C4-2B (cell line): ENCODE data around the gene CCDC51.

Experiments used
- H3K27ac ChIP-seq: fragments of 450-650 bp; 2 replicates; pipeline ENCODE4 v1.5.1; 2017
- CTCF ChIP-seq: fragments of 450-650 bp; conservative IDR thresholded peaks from 2 replicates; pipeline ENCODE4 v1.5.1; 2017; ENCODE audit warnings: mild to moderate bottlenecking
- ZFX ChIP-seq: fragments of 450-650 bp; IDR thresholded peaks from 2 replicates; pipeline ENCODE4 v1.6.1; 2017

The CCDC51 gene

GRCh38 chr3:48436477-48436787, 3.5 kb downstream of the CCDC51 start:
- H3K27ac ChIP-seq = no peak overlapping the region
- 0 out of 2 replicates have a peak, but pooled peaks have one; percentile 9 for TF ChIP-seq CTCF
- TF ChIP-seq ZFX = no peak

GRCh38 chr3:48435774-48436476, 4.0 kb downstream of the CCDC51 start:
- peak; percentile 99 for TF ChIP-seq CTCF
- TF ChIP-seq ZFX = no peak
- no peak overlapping the region for H3K27ac ChIP-seq

- no peak overlapping the region for H3K27ac ChIP-seq
- no peak for TF ChIP-seq ZFX
- TF ChIP-seq CTCF = no peak
Observed at GRCh38 chr3:48435223-48435595, 4.7 kb downstream of the CCDC51 start.

GRCh38 chr3:48434591-48435222, 5.2 kb downstream of the CCDC51 start:
- no peak for TF ChIP-seq ZFX
- TF ChIP-seq CTCF = no peak
- no peak overlapping the region for H3K27ac ChIP-seq

- H3K27ac ChIP-seq = no peak overlapping the region
- TF ChIP-seq CTCF (no peak), ZFX (no peak)
Observed at GRCh38 chr3:48433472-48434118, 6.3 kb downstream of the CCDC51 start.

- TF ChIP-seq CTCF (no peak; the same call in 1 of the 2 replicates), ZFX (no peak)
- no peak overlapping the region for H3K27ac ChIP-seq
Observed at GRCh38 chr3:48432411-48433371, 7.2 kb downstream of the CCDC51 start.
